BE2C (cell line): ENCODE measurements around the gene NOS1AP.
A peak's percentile ranks its signal among the peaks of the same experiment; 100 is the strongest.

Experiments
- DNase-seq: peaks from one replicate; pipeline ENCODE4 v3.0.0-alpha.2; 2020
- H3K27me3 ChIP-seq: fragments of 250-450 bp; sonication (Bioruptor Pico); 2 replicates; pipeline ENCODE4 v1.5.1; 2020; ENCODE audit warnings: mild to moderate bottlenecking
- H3K36me3 ChIP-seq: fragments of 250-450 bp; sonication (Bioruptor Pico); 2 replicates; pipeline ENCODE4 v1.5.1; 2020; ENCODE audit warnings: mild to moderate bottlenecking
- H3K4me1 ChIP-seq: fragments of 250-450 bp; sonication (Bioruptor Pico); 2 replicates; pipeline ENCODE4 v1.5.1; 2020
- H3K4me3 ChIP-seq: 2 replicates; pipeline ENCODE4 v1.5.1; 2011; ENCODE audit warnings: low read depth, low read length
- H3K9me3 ChIP-seq: fragments of 250-450 bp; sonication (Bioruptor Pico); 2 replicates; pipeline ENCODE4 v1.5.1; 2020
- CTCF ChIP-seq: IDR thresholded peaks from 2 replicates; pipeline ENCODE4 v1.5.1; 2012; ENCODE audit warnings: mild to moderate bottlenecking, low read depth, low read length

The NOS1AP gene

GRCh38 chr1:162145280-162145965 is 75.9 kb downstream of the NOS1AP start:
- H3K27me3 ChIP-seq = no peaks in the 10 kb centered on the region
- no peak for TF ChIP-seq CTCF
- H3K9me3 ChIP-seq = no peaks in the 10 kb centered on the region
- H3K4me1 ChIP-seq = peaks cover 12% of the 10 kb centered on the region
- no peaks in the 10 kb centered on the region for H3K36me3 ChIP-seq
- no peak overlapping the region for H3K4me3 ChIP-seq
- DNase-seq = no peak

GRCh38 chr1:162145966-162146696 is 76.6 kb downstream of the NOS1AP start:
- Histone ChIP-seq H3K4me3 (no peak overlapping the region), H3K4me1 (peaks cover 10% of the 10 kb centered on the region), H3K27me3 (no peaks in the 10 kb centered on the region), H3K9me3 (no peaks in the 10 kb centered on the region), H3K36me3 (no peaks in the 10 kb centered on the region)
- no peak for TF ChIP-seq CTCF
- DNase-seq = peak; percentile 42

GRCh38 chr1:162147760-162148159 is 78.3 kb downstream of the NOS1AP start:
- no peak for TF ChIP-seq CTCF
- H3K36me3 ChIP-seq = no peaks in the 10 kb centered on the region
- no peaks in the 10 kb centered on the region for H3K27me3 ChIP-seq
- no peak for DNase-seq
- H3K4me3 ChIP-seq = no peak overlapping the region
- peaks cover 10% of the 10 kb centered on the region for H3K4me1 ChIP-seq
- H3K9me3 ChIP-seq = no peaks in the 10 kb centered on the region

GRCh38 chr1:162150112-162150511 is 80.6 kb downstream of the NOS1AP start:
- no peak for TF ChIP-seq CTCF
- Histone ChIP-seq H3K27me3 (no peaks in the 10 kb centered on the region), H3K4me1 (peaks cover 10% of the 10 kb centered on the region), H3K4me3 (no peak overlapping the region), H3K9me3 (no peaks in the 10 kb centered on the region), H3K36me3 (no peaks in the 10 kb centered on the region)
- no peak for DNase-seq

- H3K9me3 ChIP-seq = no peaks in the 10 kb centered on the region
- H3K36me3 ChIP-seq = no peaks in the 10 kb centered on the region
- DNase-seq = no peak
- TF ChIP-seq CTCF = no peak
- no peaks in the 10 kb centered on the region for H3K27me3 ChIP-seq
- H3K4me1 ChIP-seq = peaks cover 2% of the 10 kb centered on the region
- H3K4me3 ChIP-seq = no peak overlapping the region
Measured at GRCh38 chr1:162151900-162152829, 82.7 kb downstream of the NOS1AP start.
